IMR-90 (cell line): Measurements from ENCODE around the gene PRR16.

Source experiments
- BHLHE40 ChIP-seq: fragments of 150-350 bp; IDR thresholded peaks from 2 replicates; pipeline ENCODE4 v1.6.1; 2016; ENCODE audit warnings: mild to moderate bottlenecking, low read depth, low read length
- CEBPB ChIP-seq: IDR thresholded peaks from 2 replicates; pipeline ENCODE4 v1.6.1; 2012; ENCODE audit warnings: low read depth, low read length, improper control_type of control experiment
- CTCF ChIP-seq: conservative IDR thresholded peaks from 2 replicates; pipeline ENCODE4 v1.5.1; 2012; ENCODE audit warnings: mild to moderate bottlenecking, low read depth, low read length, improper control_type of control experiment
- ELK1 ChIP-seq: fragments of 150-350 bp; IDR thresholded peaks from 2 replicates; pipeline ENCODE4 v1.6.1; 2016; ENCODE audit warnings: low read depth, mild to moderate bottlenecking, low read length, moderate library complexity, borderline replicate concordance
- FOS ChIP-seq: fragments of 150-350 bp; IDR thresholded peaks from 2 replicates; pipeline ENCODE4 v1.6.1; 2016; ENCODE audit warnings: low read depth, low read length
- MAFK ChIP-seq: IDR thresholded peaks from 2 replicates; pipeline ENCODE4 v1.6.1; 2012; ENCODE audit warnings: low read depth, low read length, improper control_type of control experiment
- MAZ ChIP-seq: IDR thresholded peaks from 2 replicates; pipeline ENCODE4 v1.6.1; 2012; ENCODE audit warnings: low read depth, mild to moderate bottlenecking, low read length, improper control_type of control experiment, moderate library complexity, borderline replicate concordance
- NFE2L2 ChIP-seq: fragments of 150-350 bp; IDR thresholded peaks from 2 replicates; pipeline ENCODE4 v1.6.1; 2016; ENCODE audit warnings: low read depth, mild to moderate bottlenecking, low read length
- POLR2A ChIP-seq: IDR thresholded peaks from 2 replicates; pipeline ENCODE4 v1.6.1; 2012; ENCODE audit warnings: mild to moderate bottlenecking, low read depth, low read length
- RAD21 ChIP-seq: IDR thresholded peaks from 2 replicates; pipeline ENCODE4 v1.6.1; 2012; ENCODE audit warnings: low read length, improper control_type of control experiment
- RFX5 ChIP-seq: IDR thresholded peaks from 2 replicates; pipeline ENCODE4 v1.8.0; 2012; ENCODE audit warnings: low read depth, mild to moderate bottlenecking, low read length, moderate library complexity
- SMC3 ChIP-seq: fragments of 150-350 bp; IDR thresholded peaks from 2 replicates; pipeline ENCODE4 v1.6.1; 2016; ENCODE audit warnings: low read depth, mild to moderate bottlenecking, antibody characterized with exemption, low read length, moderate library complexity
- TF ChIP-seq, protein P1 (sequence below): fragments of 150-350 bp; IDR thresholded peaks from 2 replicates; pipeline ENCODE4 v1.6.1; 2017; ENCODE audit warnings: mild to moderate bottlenecking, antibody characterized with exemption, low read length, low read depth

DNA sequence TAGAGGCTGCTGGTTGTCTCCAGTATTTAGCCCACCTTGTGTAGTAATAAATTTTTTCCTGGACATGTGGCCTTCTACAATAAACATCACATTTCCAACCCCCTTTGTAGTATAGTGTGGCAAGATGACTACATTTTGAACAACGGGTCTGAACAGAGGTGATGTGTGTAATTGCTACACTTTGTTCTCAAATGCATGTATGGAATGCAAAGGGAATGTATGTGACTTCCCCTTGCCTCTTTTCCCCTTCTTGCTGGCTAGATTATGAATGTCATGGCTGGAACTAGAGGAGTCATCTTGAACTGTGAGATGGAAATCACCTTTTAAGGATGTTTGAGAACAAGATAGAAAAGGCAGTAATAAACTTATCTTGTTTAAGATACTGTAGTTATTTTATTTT is 54.5 kb downstream of the PRR16 start:
- TF ChIP-seq MAZ (no peak), POLR2A (no peak), FOS (no peak), CTCF (no peak), MAFK (no peak), ELK1 (no peak), BHLHE40 (no peak), RFX5 (no peak), CEBPB (no peak), RAD21 (no peak), NFE2L2 (no peak), SMC3 (no peak)
- TF ChIP-seq, protein P1, sequence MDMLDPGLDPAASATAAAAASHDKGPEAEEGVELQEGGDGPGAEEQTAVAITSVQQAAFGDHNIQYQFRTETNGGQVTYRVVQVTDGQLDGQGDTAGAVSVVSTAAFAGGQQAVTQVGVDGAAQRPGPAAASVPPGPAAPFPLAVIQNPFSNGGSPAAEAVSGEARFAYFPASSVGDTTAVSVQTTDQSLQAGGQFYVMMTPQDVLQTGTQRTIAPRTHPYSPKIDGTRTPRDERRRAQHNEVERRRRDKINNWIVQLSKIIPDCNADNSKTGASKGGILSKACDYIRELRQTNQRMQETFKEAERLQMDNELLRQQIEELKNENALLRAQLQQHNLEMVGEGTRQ, result no peak
